Fibroblast of skin of back (primary cell): ENCODE results near the gene TMEM176A. TPM values are rescaled to one million over a fixed set of nuclear protein-coding genes. Genes with fewer than 3 reads are reported as not detected.
A peak's percentile ranks its signal among the peaks of the same experiment; 100 is the strongest.
"Not testable (repeated sequence)": the region's sequence is repeated elsewhere in the genome, so short reads cannot be mapped to it uniquely, and the experiment has no call there.

Experiments
- DNase-seq: peaks from one replicate; pipeline ENCODE4 v3.0.0-alpha.2; 2013
- polyA plus RNA-seq, 2 experiments: library from polyadenylated mRNA; unstranded; fragments of 120-200 nt; gene quantifications; one replicate each; pipeline ENCODE4 v1.2.1, GENCODE V29; 2013; ENCODE audit not compliant: insufficient read length in 2 of 2

TMEM176A gene, protein sequence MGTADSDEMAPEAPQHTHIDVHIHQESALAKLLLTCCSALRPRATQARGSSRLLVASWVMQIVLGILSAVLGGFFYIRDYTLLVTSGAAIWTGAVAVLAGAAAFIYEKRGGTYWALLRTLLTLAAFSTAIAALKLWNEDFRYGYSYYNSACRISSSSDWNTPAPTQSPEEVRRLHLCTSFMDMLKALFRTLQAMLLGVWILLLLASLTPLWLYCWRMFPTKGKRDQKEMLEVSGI
- polyA plus RNA-seq (2013, experiment 1 of 2; ENCODE audit: insufficient read length): not detected
- not detected for polyA plus RNA-seq (2013, experiment 2 of 2; ENCODE audit: insufficient read length)

DNA sequence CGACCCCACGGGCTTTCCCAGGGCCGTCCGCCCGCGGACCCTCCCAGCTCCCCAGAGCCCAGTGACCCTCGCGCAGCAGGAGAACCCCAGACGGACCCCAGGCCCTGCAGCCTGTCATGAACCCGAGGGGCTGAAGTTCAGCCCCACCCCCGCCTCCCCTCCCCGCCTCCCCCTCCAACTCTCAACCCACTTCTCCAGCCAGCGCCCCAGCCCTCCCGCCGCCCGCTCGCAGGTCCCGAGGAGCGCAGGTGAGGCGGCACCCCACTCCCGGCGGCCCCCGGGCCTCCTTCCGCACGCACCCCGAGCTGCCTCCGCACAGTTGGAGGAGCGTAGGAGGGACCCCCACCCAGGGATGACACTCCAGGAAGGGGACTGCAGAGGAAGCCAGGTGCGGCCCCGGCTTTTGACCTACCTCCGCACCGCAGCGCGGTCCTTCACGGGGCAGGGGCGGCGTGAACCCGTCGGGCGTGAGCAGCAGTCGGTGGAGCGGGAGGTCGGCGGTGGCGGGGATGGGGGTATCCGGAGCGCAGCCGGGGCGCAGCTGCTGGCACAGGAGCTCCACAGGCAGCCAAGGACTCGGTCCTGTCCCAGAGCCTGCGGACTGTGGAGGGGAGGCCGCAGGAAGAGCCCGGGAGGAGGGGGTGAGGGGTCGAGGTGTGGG is at the start of gene TMEM176A:
Gene TMEM176A, plus strand, starts transcription at position 189 of the 661 bp plus-strand sequence. CDS start 782 bp downstream, outside the sequence.
- no peak for DNase-seq

DNA sequence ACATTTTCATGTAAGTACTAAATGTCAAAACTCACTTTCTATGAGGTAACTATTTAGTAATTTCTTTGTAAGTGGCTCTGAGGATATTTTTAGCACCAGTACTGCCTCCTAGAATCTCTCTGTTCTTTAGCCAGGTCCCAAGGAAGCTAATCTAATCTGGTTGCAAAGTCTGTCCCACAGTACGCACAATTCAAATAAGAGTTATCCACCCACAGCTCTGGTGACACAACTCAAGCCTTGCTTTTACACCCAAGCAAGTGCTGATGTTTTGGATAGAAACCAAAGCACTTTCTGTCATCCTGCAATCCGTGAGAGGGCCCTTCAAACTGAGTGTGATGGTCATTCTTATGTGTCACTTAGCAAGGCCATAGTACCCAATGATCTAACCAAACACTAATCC is 48.9 kb upstream of the TMEM176A start:
- DNase-seq: no peak

DNA sequence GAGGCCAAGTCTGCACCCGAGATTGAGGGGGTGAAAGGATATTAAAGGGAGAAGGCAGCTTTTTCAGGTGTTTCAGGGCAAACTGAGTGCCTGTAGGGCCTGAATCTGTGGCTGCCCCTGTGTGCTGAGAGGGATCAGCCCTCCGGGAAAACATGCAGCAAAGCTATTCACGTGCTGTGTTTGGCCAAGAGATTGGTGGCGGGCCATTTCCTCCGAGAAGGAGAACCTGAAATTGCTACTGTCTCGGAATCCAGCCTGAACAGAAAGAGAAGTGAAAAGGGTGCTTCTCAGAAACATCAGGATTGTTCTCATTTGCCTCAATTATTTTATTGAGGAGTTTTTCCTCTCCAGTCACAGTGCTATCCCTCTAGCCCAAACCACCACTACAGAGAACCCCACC is 47.3 kb upstream of the TMEM176A start:
- DNase-seq: no peak

DNA sequence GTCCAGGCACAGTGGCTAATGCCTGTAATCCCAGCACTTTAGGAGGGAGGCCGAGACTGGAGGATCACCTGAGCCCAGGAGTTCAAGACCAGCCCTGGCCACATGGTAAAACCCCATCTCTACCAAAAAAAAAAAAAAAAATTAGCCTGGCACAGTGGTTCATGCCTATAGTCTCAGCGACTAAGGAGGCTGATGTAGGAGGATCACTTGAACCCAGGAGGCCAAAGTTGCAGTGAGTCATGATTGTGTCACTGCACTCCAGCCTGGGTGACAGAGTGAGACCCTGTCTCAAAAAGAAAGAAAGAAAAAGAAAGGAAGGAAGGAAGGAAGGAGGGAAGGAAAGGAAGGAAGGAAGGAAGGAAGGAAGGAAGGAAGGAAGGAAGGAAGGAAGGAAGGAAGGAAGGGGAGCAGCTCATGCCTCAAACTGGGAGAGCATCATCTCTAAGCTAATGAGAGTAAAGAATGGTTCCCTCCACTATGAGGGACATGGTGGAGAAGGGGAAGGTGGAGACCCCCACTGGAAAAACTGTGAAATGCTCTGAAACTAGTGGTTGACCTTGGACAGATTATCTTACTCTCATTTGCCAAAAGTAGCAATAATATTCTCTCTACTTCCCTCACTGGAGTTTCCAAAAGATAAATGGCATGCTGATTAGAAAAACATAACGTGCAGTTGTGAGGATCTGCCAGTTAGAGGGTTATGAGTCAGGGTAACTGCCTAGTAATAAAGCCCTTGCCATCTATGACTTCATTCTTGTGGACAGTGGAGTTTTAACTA is 46.6 kb upstream of the TMEM176A start:
- DNase-seq: peak; percentile 67

DNA sequence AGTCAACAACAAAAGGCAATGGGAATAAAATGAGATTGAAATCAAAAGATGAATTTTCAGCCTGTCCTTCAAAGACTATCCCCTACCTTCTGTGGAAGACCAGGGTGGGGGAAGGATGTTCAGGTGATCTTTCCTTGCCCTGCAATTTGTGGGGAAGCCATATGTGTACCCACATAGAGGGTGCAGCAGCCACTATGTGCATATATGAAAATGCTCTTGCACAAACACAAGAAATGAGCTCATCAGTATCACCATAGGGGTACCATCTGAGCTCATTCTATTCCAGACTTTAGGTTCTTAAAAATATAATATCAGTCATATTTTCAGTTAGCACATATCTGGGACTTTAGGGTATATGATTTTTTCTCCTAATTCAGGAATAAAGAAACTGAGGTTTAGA is 45.6 kb upstream of the TMEM176A start:
- no peak for DNase-seq

DNA sequence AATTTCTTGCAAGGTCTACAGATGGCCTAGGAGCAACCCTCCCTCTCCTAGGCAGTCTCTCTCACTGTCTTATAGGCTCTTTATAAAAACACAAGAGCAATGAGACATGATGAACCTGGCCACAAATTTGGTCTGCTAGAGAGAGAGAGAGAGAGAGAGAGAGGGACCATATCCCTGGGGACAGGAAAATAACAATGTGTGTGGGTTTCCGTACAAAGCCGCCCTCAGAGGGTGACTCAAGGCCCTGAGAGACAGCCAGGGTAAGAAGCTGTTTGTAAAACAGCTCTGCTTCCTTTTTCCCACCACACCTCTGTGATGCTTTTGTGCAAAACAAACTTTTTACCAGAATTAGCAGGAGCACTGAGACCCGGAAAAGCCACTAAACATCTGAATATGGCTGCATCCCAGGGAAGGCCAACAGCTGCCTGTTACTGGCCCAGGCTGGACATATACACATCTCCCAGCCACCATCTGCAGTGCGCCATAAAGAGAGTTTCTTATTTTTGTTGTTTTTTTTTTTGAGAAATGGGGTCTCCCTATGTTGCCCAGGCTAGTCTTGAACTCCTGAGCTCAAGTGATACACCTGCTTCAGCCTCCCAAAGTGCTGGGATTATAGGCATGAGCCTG is 45.0 kb upstream of the TMEM176A start:
- DNase-seq: peak; percentile 66

DNA sequence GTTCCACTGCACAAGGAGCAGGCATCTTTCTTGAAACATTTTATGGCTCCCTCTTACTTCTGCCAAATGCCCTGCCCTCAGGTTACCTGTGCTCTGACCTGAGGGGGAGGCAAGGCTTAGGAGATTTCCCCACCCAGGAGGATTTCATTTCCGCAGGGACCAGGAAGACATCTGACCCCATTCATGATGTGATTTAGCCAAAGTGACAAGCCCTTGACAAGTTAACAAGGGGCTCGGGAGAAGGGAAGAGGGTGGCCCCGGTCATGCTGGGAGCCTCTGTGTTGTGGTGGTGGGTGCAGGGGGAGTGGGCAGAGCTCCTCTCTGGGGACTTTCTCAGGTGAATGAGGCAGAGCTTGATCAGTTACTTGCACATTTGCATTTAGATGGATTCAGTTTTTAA is 44.4 kb upstream of the TMEM176A start:
- DNase-seq: no peak

DNA sequence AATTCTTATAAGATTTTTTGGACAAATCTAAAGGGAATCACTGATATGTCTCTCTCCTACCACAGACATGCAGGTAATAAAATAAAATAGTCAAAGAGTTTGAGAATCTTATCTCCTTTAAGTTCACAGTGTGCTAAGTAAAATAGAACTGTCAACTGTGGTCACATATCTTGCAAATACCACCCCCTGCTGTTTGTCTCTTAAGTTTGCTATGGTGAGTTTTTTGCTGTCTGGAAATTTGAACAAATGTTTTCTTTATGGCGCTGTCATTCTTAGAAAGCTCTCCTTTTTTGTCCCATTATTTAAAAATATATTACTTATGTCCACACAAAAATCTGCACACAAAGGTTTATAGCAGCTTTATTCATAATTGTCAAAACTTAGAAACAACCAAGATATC is 43.7 kb upstream of the TMEM176A start:
- no peak for DNase-seq

DNA sequence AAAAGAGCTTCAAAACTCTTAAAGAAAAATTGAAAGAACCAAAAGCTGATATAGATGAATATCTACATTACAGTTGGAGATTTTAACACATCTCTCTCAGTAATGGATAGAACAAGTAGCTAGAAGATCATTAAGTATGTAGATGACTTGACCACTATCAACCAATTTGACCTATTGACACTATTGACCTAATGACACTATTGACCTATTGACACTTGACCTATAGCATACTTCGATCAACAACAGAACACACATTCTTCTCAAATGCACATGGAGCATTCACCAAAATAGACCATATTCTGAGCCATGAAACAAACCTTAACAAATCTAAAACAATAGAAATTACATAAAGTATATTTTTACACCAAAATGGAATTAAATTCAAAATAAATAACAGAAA is 41.1 kb upstream of the TMEM176A start:
- DNase-seq: no peak

DNA sequence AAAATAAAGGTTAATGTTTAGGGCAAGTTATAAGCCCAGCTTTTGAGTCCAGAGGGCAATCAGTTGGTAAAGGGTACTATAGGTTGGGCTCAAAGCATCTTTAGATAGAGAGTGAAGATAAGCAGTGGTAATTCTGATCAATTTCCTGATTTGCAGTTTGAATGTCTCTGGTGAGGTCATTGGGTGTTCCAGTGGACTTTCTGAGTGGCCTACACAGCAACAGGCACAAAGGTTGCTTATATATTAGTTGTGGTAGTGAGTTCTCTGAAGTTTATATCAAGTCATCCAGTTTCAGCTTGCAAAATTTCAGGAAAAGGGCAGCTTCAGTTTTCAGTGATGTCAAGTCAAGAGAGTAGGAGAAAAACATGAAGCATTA is 34.2 kb upstream of the TMEM176A start:
- no peak for DNase-seq

DNA sequence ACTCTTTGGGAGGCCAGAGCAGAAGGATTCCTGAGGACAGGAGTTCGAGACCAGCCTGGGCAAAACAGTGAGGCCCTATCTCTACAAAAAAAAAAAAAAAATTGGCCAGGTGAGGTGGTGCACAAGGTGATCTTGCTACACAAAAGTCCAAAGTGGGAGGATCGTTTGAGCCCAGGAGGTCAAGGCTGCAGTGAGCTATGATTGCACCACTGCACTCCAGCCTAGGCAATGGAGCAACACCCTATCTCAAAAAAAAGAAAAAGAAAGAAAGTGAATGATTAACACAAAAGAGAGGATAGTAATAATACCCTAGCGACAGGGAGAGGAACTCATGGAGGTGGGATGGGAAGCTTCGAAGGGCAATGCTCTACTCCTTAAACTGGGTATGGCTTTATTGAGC is 30.8 kb upstream of the TMEM176A start:
- DNase-seq: no peak

DNA sequence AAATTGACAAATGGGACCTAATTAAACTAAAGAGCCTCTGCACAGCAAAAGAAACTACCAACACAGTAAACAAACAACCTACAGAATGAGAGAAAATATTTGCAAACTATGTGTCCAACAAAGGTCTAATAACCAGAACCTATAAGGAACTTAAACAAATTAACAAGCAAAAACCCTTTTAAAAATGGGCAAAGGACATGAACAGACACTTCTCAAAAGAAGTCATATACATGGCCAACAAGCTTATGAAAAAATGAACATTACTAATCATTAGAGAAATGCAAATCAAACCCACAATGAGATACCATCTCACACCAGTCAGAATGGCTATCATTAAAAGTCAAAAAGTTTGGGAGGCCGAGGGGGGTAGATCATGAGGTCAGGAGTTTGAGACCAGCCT is 26.4 kb upstream of the TMEM176A start:
- not testable (repeated sequence) for DNase-seq

DNA sequence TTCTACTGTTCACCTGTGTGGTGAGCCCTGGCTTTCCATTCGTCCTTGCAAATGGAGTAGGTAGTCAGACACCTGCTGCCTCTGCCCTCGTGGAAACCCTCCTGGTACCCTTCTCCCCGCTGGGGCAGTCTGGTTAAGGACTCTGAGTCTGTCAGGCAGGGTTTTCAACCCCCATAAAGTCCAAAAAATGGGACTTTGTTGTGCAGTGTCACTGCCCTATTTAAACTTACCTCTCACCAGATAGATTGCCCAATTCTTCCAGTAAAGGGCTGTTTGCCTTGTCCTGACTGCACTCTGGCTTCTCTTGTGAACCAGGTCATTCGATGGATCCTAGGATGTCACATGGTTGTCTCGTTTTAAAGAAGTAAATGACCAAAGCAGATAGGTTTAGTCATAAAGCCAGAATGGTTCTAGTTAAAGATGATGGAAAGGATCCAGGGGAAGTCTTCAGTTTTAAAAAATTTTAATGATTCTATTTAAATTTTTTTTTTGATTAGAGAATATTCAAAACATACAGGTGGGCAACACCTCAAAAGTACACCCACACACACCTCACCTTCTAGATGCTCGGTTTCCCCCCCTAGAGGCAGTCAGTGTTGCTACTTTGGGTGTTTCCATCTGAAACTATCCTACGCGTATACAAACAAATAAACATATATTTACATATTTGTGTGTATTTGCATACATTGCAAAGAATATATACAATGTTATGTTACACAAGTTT is 22.4 kb upstream of the TMEM176A start:
- no peak for DNase-seq

DNA sequence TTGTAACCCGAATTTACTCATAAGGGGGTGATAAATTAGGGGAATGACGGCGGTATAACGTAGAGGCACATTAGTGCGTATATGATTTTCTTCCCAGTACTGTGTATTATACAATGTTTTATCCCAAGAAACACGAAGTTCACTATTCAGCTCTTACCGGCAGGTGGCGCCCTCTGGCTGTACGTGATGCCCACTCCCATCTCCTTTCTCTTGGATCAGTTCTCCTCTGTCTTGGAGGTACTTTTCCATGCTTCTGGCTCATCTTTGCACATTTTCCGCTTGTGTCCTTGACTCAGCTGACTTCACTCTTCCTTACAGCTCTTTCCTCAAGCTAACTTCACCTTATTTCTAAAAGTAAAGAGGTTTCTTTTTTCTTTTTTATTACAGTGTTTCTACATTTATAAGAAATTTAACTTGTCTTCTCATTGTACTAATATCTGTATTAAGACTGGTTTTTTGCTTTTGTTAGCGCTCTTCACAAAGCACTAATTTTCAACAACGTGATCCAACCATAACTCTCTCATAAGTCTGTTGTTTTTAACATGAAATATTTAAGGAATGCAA is 21.7 kb upstream of the TMEM176A start:
- DNase-seq: peak; percentile 61

DNA sequence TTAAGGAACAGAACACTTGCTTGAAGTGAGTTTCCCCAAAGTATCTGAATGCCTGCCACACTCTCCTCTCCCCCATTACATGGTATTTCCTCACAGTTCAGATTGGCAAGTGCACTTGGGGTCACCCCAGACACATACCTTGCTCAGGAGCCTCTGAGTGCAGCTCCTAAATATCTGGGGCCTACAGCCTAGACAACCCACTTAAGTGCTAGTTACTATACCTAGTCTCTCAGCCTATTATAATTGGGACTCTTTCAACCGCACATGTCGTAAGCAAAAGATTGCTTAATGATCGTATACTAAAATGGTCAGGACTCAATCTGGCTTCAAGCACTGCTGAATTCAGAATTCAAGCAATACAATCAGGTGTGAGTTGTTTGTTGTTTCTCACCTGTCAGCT is 20.3 kb upstream of the TMEM176A start:
- no peak for DNase-seq

DNA sequence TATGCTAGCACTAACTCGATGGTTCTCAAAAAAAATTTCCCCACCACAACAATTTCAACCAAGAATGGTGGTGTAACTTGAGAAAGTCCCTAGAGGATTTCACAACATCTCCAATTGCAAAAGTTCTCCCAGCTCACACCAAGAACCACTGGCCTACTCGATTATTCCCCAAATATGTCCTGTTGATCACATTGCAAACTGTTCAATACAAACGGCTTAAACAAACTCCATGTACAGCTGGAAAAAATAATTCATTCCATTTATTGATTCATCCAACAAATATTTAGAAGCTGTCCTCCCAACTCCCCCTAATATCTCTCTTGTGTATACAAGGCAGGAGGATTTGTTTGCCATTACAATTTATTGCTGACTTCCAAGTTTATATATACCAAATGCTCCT is 19.5 kb upstream of the TMEM176A start:
- peak; percentile 19 for DNase-seq

DNA sequence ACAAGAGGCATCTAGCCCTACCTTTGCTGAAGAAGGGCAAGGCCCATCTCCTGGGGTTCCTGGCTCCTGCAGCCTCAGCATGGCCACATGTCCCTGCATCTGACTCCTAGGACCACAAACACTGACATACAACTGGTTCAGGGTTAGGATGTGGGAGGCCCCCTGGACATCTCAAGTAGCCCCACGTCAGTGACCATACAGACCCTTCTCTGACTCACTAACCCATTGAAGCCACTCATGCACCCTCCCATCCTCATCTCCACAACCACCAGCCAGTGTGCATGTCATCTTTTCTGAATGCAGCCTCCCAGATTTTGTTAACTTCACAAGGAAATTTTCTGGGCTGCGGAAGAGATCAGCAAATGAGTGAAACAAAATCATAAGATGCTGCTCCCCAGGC is 18.6 kb upstream of the TMEM176A start:
- DNase-seq: no peak

DNA sequence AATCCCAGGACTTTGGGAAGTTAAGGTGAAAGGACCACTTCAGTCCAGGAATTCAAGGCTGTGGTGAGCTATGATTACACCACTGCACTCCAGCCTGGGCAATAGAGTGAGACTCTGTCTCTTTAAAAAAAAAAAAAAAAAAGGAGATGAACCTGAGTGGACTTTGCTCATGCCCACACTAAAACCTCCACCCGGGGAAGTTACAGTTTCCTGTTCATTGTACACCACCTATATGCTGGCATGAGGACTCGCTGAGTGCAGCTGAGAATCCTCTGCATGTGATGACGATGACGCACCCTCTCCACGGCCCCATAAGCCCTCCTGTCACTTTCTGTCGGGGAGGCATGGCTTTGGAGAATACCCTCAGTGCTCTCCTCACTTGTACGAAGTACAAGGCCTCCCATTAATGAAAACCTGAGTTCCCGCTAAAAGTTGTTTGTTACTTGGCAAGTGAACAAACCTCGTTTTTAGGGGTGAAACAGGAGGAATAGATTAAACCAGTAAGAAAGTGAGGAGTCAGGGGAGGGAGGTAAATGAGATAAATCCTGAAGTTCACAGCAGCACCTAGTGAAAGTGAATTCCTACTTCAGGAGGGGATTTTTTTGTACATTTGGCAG is 16.3 kb upstream of the TMEM176A start:
- DNase-seq: no peak

DNA sequence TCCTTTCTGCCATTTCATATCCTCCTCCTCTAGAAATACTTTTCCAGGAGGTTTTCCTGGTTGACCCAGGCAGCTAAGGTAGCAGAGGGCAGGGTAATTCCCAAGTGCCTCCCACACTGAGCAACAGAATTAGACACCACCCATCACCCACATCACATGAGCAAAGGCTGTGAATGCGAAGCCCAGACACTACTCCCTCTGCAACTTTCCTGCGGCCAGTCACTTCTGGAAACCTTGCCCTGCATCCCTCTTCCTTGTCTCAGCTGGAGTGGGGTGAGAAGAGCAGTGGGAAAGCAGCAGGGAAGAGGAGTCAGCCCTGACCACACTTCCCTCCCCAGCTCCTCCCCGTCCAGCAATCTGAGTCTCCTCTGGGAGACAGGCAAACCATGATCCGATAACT is 15.6 kb upstream of the TMEM176A start:
- no peak for DNase-seq

DNA sequence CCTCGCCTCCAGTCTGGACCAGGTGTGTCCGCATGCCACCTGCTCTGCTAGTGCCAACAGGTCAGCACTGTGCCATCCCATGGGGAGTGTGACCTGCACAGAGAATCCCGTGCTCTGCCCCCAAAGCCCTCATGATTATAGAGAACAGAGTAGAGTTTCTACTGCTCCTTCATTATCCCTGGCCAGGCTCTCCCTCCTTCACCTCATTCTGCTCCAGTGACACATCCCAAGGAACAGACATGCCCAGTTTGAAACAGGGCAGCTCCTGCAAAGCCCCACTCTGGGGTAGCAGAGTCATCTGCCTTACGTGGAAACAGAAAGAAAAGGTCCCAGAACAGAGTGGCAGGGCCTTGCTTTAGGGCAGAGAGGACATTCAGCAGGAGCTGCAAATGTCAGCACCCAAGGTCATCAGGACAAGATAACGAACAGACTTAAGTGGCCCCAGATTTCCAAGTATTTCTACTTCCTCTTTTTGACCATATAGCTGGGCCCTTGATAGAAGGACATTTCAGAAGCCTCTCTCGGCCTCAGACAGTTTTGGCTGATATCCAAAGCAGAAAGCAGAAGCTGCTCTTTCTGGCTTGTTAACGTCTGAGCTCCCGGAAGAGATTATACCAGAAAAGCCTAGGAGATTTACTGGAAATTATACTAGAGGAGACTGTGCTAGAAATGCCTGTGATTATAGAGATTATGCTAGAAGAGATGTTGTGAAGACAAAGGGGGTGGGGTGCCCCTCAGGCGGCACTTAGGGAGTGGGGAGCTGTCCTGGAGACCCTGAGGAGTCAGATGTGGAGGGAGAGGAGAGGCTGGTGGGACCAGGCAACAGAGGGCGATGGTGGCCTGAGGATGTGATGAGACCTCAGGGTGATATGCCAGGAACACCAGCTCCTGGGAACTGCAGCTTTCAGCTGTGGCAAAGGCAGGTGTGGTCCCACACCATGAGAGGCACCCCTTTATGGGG is 13.0 kb upstream of the TMEM176A start:
- no peak for DNase-seq
